GM12875 (cell line): ENCODE measurements around the gene RUFY2.

Experiments
- H3K4me3 ChIP-seq: one replicate; pipeline ENCODE4 v1.5.1; 2011; ENCODE audit warnings: low read depth, low read length, control low read depth
- TF ChIP-seq, protein P1 (sequence below): IDR thresholded peaks from 2 replicates; pipeline ENCODE4 v1.5.1; 2011; ENCODE audit warnings: low read depth, mild to moderate bottlenecking, control low read depth, inconsistent platforms, low read length, moderate library complexity, borderline replicate concordance; ENCODE audit not compliant: insufficient read depth

The RUFY2 gene

DNA sequence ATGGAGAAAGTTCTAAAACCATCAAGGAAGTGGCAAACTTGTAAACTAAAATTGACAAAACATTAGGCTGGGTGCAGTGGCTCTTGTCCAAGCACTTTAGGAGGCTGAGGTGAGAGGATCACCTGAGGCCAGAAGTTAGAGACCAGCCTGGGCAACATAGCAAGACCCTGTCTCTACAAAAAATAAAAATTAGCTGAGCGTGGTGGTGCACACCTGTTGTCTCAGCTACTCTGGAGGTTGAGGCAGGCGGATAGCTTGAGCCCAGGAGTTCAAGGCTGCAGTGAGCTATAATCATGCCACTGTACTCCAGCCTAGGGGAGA is 104.6 kb downstream of the RUFY2 start:
- no peak overlapping the region for H3K4me3 ChIP-seq
- TF ChIP-seq, protein P1, sequence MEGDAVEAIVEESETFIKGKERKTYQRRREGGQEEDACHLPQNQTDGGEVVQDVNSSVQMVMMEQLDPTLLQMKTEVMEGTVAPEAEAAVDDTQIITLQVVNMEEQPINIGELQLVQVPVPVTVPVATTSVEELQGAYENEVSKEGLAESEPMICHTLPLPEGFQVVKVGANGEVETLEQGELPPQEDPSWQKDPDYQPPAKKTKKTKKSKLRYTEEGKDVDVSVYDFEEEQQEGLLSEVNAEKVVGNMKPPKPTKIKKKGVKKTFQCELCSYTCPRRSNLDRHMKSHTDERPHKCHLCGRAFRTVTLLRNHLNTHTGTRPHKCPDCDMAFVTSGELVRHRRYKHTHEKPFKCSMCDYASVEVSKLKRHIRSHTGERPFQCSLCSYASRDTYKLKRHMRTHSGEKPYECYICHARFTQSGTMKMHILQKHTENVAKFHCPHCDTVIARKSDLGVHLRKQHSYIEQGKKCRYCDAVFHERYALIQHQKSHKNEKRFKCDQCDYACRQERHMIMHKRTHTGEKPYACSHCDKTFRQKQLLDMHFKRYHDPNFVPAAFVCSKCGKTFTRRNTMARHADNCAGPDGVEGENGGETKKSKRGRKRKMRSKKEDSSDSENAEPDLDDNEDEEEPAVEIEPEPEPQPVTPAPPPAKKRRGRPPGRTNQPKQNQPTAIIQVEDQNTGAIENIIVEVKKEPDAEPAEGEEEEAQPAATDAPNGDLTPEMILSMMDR, result no peak

DNA sequence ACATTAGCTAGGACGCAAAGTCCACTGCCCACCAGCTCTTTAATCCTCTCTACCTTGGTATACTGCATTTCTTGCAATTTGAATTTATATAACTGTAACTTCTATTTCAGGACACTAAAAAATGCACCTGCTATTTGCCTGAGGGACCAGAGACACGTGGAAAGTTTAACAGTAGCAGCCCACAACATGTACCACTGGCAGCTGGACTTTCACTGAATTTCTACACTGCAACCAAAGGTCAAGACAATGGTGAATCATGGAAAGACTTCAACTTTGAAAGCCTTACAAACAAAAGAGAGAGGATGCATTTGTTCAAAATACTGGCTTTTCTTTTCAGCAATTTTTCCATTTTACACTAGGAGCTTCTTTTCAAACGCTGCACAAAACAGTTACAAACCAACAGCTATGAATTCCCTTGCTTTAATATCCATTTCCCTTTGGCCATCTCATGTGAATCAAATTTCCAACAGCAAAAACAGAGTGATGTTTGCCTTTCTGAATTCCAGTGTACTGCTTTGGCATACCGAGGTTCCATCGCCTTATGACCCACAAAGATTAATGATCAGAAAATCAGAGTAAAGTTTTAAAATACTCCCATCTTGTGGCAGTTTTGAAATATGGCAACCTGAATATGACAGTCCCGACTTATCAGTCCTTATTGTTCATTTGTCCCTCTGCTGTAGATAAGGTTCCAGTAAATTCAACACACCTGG is 105.1 kb downstream of the RUFY2 start:
- TF ChIP-seq, protein P1, result no peak
- H3K4me3 ChIP-seq, result no peak overlapping the region

GRCh38 chr10:68301301-68301700 is 105.8 kb downstream of the RUFY2 start:
- no peak overlapping the region for H3K4me3 ChIP-seq
- TF ChIP-seq, protein P1, result no peak

- no peak overlapping the region for H3K4me3 ChIP-seq
- TF ChIP-seq, protein P1, result no peak
These were observed 110.0 kb downstream of the RUFY2 start for GRCh38 chr10:68296843-68297663.
